C4-2B (cell line): Measurements from ENCODE around the gene DNAH8.
A peak's percentile ranks its signal among the peaks of the same experiment; 100 is the strongest.

Experiments
- H3K27ac ChIP-seq: fragments of 450-650 bp; 2 replicates; pipeline ENCODE4 v1.5.1; 2017
- ZFX ChIP-seq: fragments of 450-650 bp; IDR thresholded peaks from 2 replicates; pipeline ENCODE4 v1.6.1; 2017
- TF ChIP-seq, protein P1 (sequence below): fragments of 450-650 bp; conservative IDR thresholded peaks from 2 replicates; pipeline ENCODE4 v1.5.1; 2017; ENCODE audit warnings: mild to moderate bottlenecking

The DNAH8 gene

GRCh38 chr6:38796850-38797249 is 81.7 kb downstream of the DNAH8 start:
- no peak for TF ChIP-seq ZFX
- TF ChIP-seq, protein P1, sequence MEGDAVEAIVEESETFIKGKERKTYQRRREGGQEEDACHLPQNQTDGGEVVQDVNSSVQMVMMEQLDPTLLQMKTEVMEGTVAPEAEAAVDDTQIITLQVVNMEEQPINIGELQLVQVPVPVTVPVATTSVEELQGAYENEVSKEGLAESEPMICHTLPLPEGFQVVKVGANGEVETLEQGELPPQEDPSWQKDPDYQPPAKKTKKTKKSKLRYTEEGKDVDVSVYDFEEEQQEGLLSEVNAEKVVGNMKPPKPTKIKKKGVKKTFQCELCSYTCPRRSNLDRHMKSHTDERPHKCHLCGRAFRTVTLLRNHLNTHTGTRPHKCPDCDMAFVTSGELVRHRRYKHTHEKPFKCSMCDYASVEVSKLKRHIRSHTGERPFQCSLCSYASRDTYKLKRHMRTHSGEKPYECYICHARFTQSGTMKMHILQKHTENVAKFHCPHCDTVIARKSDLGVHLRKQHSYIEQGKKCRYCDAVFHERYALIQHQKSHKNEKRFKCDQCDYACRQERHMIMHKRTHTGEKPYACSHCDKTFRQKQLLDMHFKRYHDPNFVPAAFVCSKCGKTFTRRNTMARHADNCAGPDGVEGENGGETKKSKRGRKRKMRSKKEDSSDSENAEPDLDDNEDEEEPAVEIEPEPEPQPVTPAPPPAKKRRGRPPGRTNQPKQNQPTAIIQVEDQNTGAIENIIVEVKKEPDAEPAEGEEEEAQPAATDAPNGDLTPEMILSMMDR = no peak
- H3K27ac ChIP-seq = peak overlapping the region; percentile 100

GRCh38 chr6:38797391-38797790 is 82.3 kb downstream of the DNAH8 start:
- TF ChIP-seq, protein P1 = no peak
- TF ChIP-seq ZFX = no peak
- peak overlapping the region; percentile 100 for H3K27ac ChIP-seq

- H3K27ac ChIP-seq = peak overlapping the region; percentile 100; the same call in 1 of the 2 replicates
- TF ChIP-seq, protein P1 = no peak
- no peak for TF ChIP-seq ZFX
Measured at GRCh38 chr6:38799529-38800184, 84.5 kb downstream of the DNAH8 start.

GRCh38 chr6:38801305-38801704 is 86.2 kb downstream of the DNAH8 start:
- TF ChIP-seq, protein P1 = no peak
- no peak for TF ChIP-seq ZFX
- no peak overlapping the region for H3K27ac ChIP-seq

- no peak overlapping the region for H3K27ac ChIP-seq
- TF ChIP-seq, protein P1 = no peak
- no peak for TF ChIP-seq ZFX
Measured at GRCh38 chr6:38802497-38802896, 87.4 kb downstream of the DNAH8 start.

GRCh38 chr6:38803129-38803528 is 88.0 kb downstream of the DNAH8 start:
- no peak overlapping the region; the same call in 1 of the 2 replicates for H3K27ac ChIP-seq
- no peak for TF ChIP-seq ZFX
- TF ChIP-seq, protein P1 = no peak

GRCh38 chr6:38804358-38804757 is 89.2 kb downstream of the DNAH8 start:
- peak overlapping the region; percentile 29; the same call in 1 of the 2 replicates for H3K27ac ChIP-seq

More at GRCh38 chr6:38804358-38804757, 89.2 kb downstream of the DNAH8 start:
- TF ChIP-seq ZFX = no peak
- TF ChIP-seq, protein P1 = no peak
